A549 (cell line): ENCODE results near the gene KPNA2. TPM values are rescaled to one million over a fixed set of nuclear protein-coding genes. Genes with fewer than 3 reads are reported as not detected.
"Not testable (repeated sequence)": the region's sequence is repeated elsewhere in the genome, so short reads cannot be mapped to it uniquely, and the experiment has no call there.

Source experiments
- ATAC-seq, 2 experiments: fragments of 200-7000 bp in 1 of 2; fragments of >200 bp in 1 of 2; cut with Nextera tagmentation in 1 of 2; cut with Tn5 transposase in 1 of 2; 3 replicates each; pipeline versions ENCODE4 v1.8.0 to v1.9.1; 2018 to 2020; ENCODE audit warnings: mild to moderate bottlenecking in 1 of 2, moderate library complexity in 1 of 2
- CTCF ChIA-PET: fragments of 300-600 bp; sonication (Branson Sonifier 250); formaldehyde crosslinking; extraction: SDS; loops from one replicate; lab custom pipeline; 2021; ENCODE audit warnings: antibody characterized with exemption, inconsistent platforms; lab: Yijun Ruan, JAX
- POLR2A ChIA-PET: fragments of 350-600 bp; formaldehyde crosslinking; extraction: SDS; loops from one replicate; lab custom pipeline; 2021; ENCODE audit warnings: antibody characterized with exemption, inconsistent platforms; lab: Yijun Ruan, JAX
- DNase-seq, 2 experiments: peaks; one replicate each; pipeline versions ENCODE4 v3.0.0 to v3.0.0-alpha.2; 2011 to 2016; ENCODE audit warnings: low read depth in 1 of 2, low spot score in 1 of 2
- FAIRE-seq: peaks from 2 replicates; lab custom pipeline; 2011; peaks lifted over from hg19 to GRCh38; lab: Jason Lieb, UNC
- H3K27ac ChIP-seq, 2 experiments: fragments of >200 bp; sonication (Bioruptor Twin); formaldehyde crosslinking; 3 replicates each; pipeline ENCODE4 v1.5.1; 2016 to 2017
- H3K4me1 ChIP-seq: fragments of >200 bp; sonication (Bioruptor Twin); formaldehyde crosslinking; 3 replicates; pipeline ENCODE4 v1.6.1; 2016
- H3K4me2 ChIP-seq: fragments of >200 bp; sonication (Bioruptor Twin); formaldehyde crosslinking; 3 replicates; pipeline ENCODE4 v1.6.1; 2016
- H3K4me3 ChIP-seq: fragments of >200 bp; sonication (Bioruptor Twin); formaldehyde crosslinking; 3 replicates; pipeline ENCODE4 v1.5.1; 2016
- H3K9me3 ChIP-seq: fragments of >200 bp; sonication (Bioruptor Twin); formaldehyde crosslinking; 3 replicates; pipeline ENCODE4 v1.6.1; 2016
- EHF ChIP-seq: fragments of 250-450 bp; sonication (Bioruptor Pico); IDR thresholded peaks from 2 replicates; pipeline ENCODE4 v1.5.0; 2020; ENCODE audit warnings: mild to moderate bottlenecking
- EP300 ChIP-seq, 2 experiments: fragments of >200 bp; sonication (Bioruptor Twin); formaldehyde crosslinking; IDR thresholded peaks; 2 replicates in 1 of 2; 3 replicates in 1 of 2; pipeline ENCODE4 v1.6.1; 2016 to 2017
- HEYL ChIP-seq: fragments of 250-450 bp; sonication (Bioruptor Pico); IDR thresholded peaks from 2 replicates; pipeline ENCODE4 v1.8.0; 2021; ENCODE audit warnings: mild to moderate bottlenecking, moderate library complexity
- HOXB13 ChIP-seq: fragments of 250-450 bp; sonication (Bioruptor Pico); IDR thresholded peaks from 2 replicates; pipeline ENCODE4 v1.5.0; 2020; ENCODE audit warnings: low read depth, mild to moderate bottlenecking, moderate library complexity
- MAFK ChIP-seq: fragments of 450-650 bp; IDR thresholded peaks from 2 replicates; pipeline ENCODE4 v1.6.1; 2014; ENCODE audit not compliant: partially characterized antibody
- MAZ ChIP-seq: fragments of 150-350 bp; IDR thresholded peaks from 2 replicates; pipeline ENCODE4 v1.6.1; 2014; ENCODE audit warnings: antibody characterized with exemption, low read depth, low read length, borderline replicate concordance
- MYC ChIP-seq: IDR thresholded peaks from 2 replicates; pipeline ENCODE4 v1.6.1; 2012; ENCODE audit warnings: mild to moderate bottlenecking, inconsistent platforms, low read length, improper control_type of control experiment, borderline replicate concordance
- POLR2A ChIP-seq: IDR thresholded peaks from 2 replicates; pipeline ENCODE4 v1.6.1; 2012; ENCODE audit warnings: mild to moderate bottlenecking, low read length
- POLR2AphosphoS2 ChIP-seq: conservative IDR thresholded peaks from 2 replicates; pipeline ENCODE4 v1.6.1; 2012; ENCODE audit warnings: low read length, improper control_type of control experiment, inconsistent platforms
- WGBS: methylation state at CpG from one replicate; pipeline ENCODE4 v1.1.6; 2017; ENCODE audit errors: missing lambda C conversion rate; 5-methylcytosine and 5-hydroxymethylcytosine counted together
- polyA plus RNA-seq, 4 experiments: library from polyadenylated mRNA; depleted of rRNA in 3 of 4; stranded (reverse); fragments of >200 nt; fragmentation: RNase III in 1 of 4; extraction: RNeasy Plus Mini Kit Qiagen cat#74134 plus additional on column Dnase treatment in 1 of 4; gene quantifications; 2 replicates in 3 of 4; 3 replicates in 1 of 4; pipeline ENCODE4 v1.2.3, GENCODE V29; 2011 to 2017
- TF ChIP-seq, protein P1 (sequence below): fragments of 200-600 bp; sonication (generic); IDR thresholded peaks from 2 replicates; pipeline ENCODE4 v1.6.1; 2016; ENCODE audit warnings: antibody characterized with exemption, mild to moderate bottlenecking, moderate library complexity
- TF ChIP-seq, protein P2 (sequence below): IDR thresholded peaks from 2 replicates; pipeline ENCODE4 v1.6.1; 2012; ENCODE audit warnings: low read depth, borderline replicate concordance

Gene KPNA2
- polyA plus RNA-seq, 2 of the 4 experiments (the other 2 are of a cell fraction): 382 to 700 TPM

DNA sequence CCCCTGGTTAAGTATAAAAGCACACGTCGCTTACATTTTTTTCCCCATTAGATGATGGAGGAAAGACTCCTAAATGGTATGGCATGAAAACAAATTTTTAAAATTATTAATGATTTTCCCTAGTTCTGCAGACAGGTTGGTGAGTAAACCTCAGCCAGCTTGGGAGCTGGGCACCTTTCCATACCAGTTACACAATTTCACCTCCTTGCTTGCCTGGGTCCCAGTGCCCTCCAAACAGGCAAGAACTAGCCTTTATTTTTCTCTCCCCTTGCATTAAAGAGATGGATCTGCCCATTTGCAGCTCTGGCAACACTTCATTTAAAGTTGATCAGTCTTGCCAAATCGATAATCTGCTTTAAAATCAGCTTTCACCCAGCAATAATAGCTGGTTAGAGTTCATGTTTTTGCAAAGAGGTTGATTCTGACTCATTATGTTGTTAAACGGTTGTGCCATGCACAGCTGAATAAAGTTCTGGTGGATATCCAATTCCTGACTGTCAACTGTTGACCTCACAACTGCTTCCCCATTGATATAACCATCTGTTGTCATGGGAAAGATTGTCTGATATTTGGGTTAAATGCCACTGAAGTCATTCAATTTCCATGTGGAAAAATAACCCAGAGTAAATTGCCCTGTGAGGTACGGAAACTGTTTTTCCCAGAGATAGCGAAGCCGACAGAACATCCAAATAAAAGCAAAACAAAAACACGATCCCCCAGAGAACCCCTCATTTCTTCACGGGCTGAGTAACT lies 40.5 kb upstream of the KPNA2 start (continued):
- TF ChIP-seq MAZ (no peak), HEYL (no peak), MYC (no peak)
- TF ChIP-seq, all 56 proteins: peak for 6

DNA sequence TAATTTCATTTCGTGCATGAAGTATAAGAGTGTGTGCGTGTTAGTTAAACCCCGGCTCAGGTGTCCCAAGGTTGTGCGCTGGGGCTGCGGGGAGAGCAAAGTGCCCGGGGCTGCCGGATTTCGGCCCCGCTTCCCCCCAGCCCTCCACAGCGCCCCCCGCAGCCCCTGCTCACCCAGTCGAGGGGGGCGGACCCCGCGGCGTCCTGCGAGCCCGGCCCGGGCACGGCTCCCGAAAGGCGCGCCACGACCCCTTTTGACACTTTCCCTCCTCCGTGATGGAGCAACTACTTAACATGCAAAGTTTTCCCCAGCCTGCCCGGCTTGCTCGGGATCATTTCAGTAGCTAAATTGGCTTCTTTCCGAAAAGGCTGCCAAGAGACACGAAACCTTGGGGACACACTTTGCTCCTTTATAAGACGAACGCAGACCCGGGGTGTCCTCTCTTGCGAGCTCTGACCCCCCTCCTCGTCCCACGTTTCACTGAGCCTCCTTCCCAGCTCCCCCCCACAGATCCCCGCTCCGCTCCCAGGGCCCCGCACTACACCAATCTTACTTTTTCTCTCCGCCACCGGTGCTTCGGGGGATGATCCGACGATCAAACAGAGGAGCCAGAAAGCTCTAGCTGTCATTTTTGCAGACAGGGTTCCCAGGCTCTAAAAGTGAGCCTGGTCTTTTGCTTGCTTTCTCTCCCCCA lies 39.8 kb upstream of the KPNA2 start:
- 56% methylated on average over 35 of the region's 43 CpGs for WGBS
- CTCF ChIA-PET: interaction anchor here (1.1 to 4.0 kb wide), 6 partner anchors 10 to 32 kb away, joined by 3 to 20 read pairs (median 6); no protein-coding TSS in a partner anchor
- peaks cover 23% of the 10 kb centered on the region for H3K4me1 ChIP-seq
- no peak for FAIRE-seq
- DNase-seq: peak in 1 of 2 experiments; percentile 19
- H3K4me3 ChIP-seq: peak overlapping the region; percentile 78
- H3K9me3 ChIP-seq: no peaks in the 10 kb centered on the region
- H3K27ac ChIP-seq: peak overlapping the region; percentile 19 to 32; a peak in 5 of 6 replicates
- ATAC-seq: peak in 1 of 2 experiments; percentile 11; a peak in 3 of 6 replicates
- H3K4me2 ChIP-seq: peak overlapping the region; percentile 92
- POLR2A ChIA-PET: interaction anchor here (1.1 to 2.9 kb wide), 2 partner anchors 24 to 40 kb away, joined by 4 to 12 read pairs; partner anchors contain the start of gene KPNA2
- TF ChIP-seq, protein P1, sequence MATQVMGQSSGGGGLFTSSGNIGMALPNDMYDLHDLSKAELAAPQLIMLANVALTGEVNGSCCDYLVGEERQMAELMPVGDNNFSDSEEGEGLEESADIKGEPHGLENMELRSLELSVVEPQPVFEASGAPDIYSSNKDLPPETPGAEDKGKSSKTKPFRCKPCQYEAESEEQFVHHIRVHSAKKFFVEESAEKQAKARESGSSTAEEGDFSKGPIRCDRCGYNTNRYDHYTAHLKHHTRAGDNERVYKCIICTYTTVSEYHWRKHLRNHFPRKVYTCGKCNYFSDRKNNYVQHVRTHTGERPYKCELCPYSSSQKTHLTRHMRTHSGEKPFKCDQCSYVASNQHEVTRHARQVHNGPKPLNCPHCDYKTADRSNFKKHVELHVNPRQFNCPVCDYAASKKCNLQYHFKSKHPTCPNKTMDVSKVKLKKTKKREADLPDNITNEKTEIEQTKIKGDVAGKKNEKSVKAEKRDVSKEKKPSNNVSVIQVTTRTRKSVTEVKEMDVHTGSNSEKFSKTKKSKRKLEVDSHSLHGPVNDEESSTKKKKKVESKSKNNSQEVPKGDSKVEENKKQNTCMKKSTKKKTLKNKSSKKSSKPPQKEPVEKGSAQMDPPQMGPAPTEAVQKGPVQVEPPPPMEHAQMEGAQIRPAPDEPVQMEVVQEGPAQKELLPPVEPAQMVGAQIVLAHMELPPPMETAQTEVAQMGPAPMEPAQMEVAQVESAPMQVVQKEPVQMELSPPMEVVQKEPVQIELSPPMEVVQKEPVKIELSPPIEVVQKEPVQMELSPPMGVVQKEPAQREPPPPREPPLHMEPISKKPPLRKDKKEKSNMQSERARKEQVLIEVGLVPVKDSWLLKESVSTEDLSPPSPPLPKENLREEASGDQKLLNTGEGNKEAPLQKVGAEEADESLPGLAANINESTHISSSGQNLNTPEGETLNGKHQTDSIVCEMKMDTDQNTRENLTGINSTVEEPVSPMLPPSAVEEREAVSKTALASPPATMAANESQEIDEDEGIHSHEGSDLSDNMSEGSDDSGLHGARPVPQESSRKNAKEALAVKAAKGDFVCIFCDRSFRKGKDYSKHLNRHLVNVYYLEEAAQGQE: no peak
- TF ChIP-seq POLR2AphosphoS2 (no peak), POLR2A (0 out of 2 replicates have a peak, but pooled peaks have one; percentile 14), EHF (CRISPR knock-in tag) (no peak), MAFK (no peak), EP300 (IDR thresholded peaks at IDR 0.05) (no peak), HOXB13 (no peak)
- TF ChIP-seq, protein P2, sequence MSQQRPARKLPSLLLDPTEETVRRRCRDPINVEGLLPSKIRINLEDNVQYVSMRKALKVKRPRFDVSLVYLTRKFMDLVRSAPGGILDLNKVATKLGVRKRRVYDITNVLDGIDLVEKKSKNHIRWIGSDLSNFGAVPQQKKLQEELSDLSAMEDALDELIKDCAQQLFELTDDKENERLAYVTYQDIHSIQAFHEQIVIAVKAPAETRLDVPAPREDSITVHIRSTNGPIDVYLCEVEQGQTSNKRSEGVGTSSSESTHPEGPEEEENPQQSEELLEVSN: no peak

DNA sequence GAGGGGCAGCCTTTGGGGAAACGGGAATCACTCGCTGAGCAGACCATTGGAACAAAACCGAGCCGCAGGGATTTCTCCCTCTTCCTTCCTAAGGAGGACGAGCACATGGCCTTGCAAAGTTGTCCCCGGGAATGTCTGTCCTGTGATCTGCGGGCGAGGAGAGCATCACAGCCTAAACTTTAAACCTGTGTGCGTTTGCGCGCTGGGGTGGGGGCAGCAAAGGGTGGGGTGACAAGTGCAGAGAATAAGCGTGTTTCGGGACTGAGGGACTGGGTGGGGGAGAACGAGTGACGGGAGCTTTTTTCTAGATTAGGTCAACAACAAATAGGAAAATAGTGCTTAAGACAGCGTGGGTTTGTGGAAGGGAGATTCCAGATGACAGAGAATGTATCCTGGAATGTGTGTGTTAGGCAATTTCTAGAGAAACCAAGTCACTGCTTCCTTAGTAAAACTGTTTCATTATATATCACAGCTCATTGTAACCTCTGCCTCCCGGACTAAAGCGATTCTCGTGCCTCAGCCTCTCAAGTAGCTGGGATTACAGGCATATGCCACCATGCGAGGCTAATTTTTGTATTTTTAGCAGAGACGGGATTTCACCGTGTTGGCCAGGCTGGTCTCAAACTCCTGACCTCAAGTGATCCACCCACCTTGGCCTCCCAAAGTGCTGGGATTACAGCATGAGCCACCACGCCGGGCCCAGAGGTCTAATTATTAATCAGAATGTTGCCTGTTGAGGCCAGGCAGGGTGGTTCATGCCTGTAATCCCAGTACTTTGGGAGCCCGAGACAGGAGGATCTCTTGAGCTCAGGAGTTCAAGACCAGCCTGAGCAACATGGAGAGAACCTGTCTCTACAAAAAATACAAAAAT lies 39.0 kb upstream of the KPNA2 start, which contains the start of gene C17orf58:
Gene C17orf58, minus strand, starts transcription at position 169 of the 871 bp plus-strand sequence. CDS start 271 bp downstream, outside the sequence.
- Histone ChIP-seq H3K27ac (peak within 1 kb of the TSS; percentile 19 to 32; a peak in 5 of 6 replicates), H3K4me3 (peak within 1 kb of the TSS; percentile 78), H3K4me2 (peak within 1 kb of the TSS; percentile 92), H3K4me1 (peaks cover 23% of the 10 kb centered on the region)
- not testable (repeated sequence) for DNase-seq, FAIRE-seq, H3K9me3 ChIP-seq, ATAC-seq
- ChIA-PET CTCF (interaction anchor here (1.2 to 4.0 kb wide), 4 partner anchors 11 to 20 kb away, joined by 3 to 20 read pairs (median 12); no protein-coding TSS in a partner anchor), POLR2A (interaction anchor here (0.8 to 2.9 kb wide), 2 partner anchors 23 to 40 kb away, joined by 3 to 12 read pairs; no protein-coding TSS in a partner anchor)
- 77% methylated on average over 22 of the region's 25 CpGs for WGBS
